Upper lobe of left lung (tissue), 6 donors: ENCODE data around the gene C3orf22. TPM values are rescaled to one million over a fixed set of nuclear protein-coding genes. Genes with fewer than 3 reads are reported as not detected.

Experiments
- ATAC-seq, 2 donors: fragments of 200-7000 bp; cut with Tn5 transposase; one replicate each; pipeline ENCODE4 v1.9.1; 2022; ENCODE audit warnings: mild to moderate bottlenecking in 2 of 2, moderate library complexity in 2 of 2; ENCODE audit not compliant: low FRiP score in 2 of 2
- DNase-seq, 2 donors: peaks; one replicate each; pipeline ENCODE4 v3.0.0-alpha.2; 2019 to 2020
- H3K27ac ChIP-seq, 4 donors: fragments of 200-600 bp; sonication (generic); one replicate each; pipeline ENCODE4 v1.5.1; 2016 to 2019
- H3K27me3 ChIP-seq, 4 donors: fragments of 200-600 bp; sonication (generic); one replicate each; pipeline ENCODE4 v1.5.1; 2017 to 2019
- H3K36me3 ChIP-seq, 4 donors: fragments of 200-600 bp; sonication (generic); one replicate each; pipeline ENCODE4 v1.5.1; 2016 to 2019
- H3K4me1 ChIP-seq, 4 donors: fragments of 200-600 bp; sonication (generic); one replicate each; pipeline ENCODE4 v1.5.1; 2018 to 2019
- H3K4me3 ChIP-seq, 4 donors: fragments of 200-600 bp; sonication (generic); one replicate each; pipeline ENCODE4 v1.5.1; 2017 to 2019; ENCODE audit warnings: mild to moderate bottlenecking in 2 of 4, moderate library complexity in 1 of 4
- H3K9me3 ChIP-seq, 4 donors: fragments of 200-600 bp; sonication (generic); one replicate each; pipeline ENCODE4 v1.5.1; 2018 to 2019
- EP300 ChIP-seq, 4 donors: sonication (generic); formaldehyde crosslinking; IDR thresholded peaks; one replicate each; pipeline ENCODE4 v1.5.1; 2017; ENCODE audit warnings: antibody characterized with exemption in 4 of 4, control low read depth in 2 of 4
- POLR2A ChIP-seq, 4 donors: fragments of 450-650 bp; IDR thresholded peaks; one replicate each; pipeline ENCODE4 v1.5.1; 2016 to 2017; ENCODE audit warnings: antibody characterized with exemption in 4 of 4, mild to moderate bottlenecking in 2 of 4
- POLR2AphosphoS5 ChIP-seq, 2 donors: sonication (generic); formaldehyde crosslinking; IDR thresholded peaks; one replicate each; pipeline ENCODE4 v1.5.1; 2017; ENCODE audit warnings: antibody characterized with exemption in 2 of 2
- WGBS, 2 donors: methylation state at CpG; one replicate each; pipeline ENCODE4 v1.1.5; 2017 to 2018; 5-methylcytosine and 5-hydroxymethylcytosine counted together
- total RNA-seq, 6 donors: library from RNA; depleted of rRNA in 4 of 6; stranded (reverse); fragments of >200 nt in 4 of 6; gene quantifications; one replicate each; pipeline versions ENCODE4 v1.1.0 to v1.2.1, GENCODE V29; 2016 to 2021
- TF ChIP-seq, protein P1 (sequence below), 6 experiments: fragments of 450-650 bp in 4 of 6; fragments of 200-600 bp in 2 of 6; sonication (generic) in 2 of 6; IDR thresholded peaks; one replicate each; pipeline ENCODE4 v1.5.1; 2016 to 2019; ENCODE audit warnings: antibody characterized with exemption in 6 of 6
- donor health status: DM: no; HTN: no; CAD: no; lungs with moderate emphysema.
- donor health status: DM: no; HTN: yes; CAD: no; lungs with severe emphysema.

The C3orf22 gene
- total RNA-seq, 6 donors from 2014 or later = not detected

- TF ChIP-seq POLR2A (IDR thresholded peaks at IDR 0.05) = no peak
- TF ChIP-seq POLR2AphosphoS5 (IDR thresholded peaks at IDR 0.05) = no peak
- TF ChIP-seq, protein P1, sequence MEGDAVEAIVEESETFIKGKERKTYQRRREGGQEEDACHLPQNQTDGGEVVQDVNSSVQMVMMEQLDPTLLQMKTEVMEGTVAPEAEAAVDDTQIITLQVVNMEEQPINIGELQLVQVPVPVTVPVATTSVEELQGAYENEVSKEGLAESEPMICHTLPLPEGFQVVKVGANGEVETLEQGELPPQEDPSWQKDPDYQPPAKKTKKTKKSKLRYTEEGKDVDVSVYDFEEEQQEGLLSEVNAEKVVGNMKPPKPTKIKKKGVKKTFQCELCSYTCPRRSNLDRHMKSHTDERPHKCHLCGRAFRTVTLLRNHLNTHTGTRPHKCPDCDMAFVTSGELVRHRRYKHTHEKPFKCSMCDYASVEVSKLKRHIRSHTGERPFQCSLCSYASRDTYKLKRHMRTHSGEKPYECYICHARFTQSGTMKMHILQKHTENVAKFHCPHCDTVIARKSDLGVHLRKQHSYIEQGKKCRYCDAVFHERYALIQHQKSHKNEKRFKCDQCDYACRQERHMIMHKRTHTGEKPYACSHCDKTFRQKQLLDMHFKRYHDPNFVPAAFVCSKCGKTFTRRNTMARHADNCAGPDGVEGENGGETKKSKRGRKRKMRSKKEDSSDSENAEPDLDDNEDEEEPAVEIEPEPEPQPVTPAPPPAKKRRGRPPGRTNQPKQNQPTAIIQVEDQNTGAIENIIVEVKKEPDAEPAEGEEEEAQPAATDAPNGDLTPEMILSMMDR (IDR thresholded peaks at IDR 0.05) = no peak
- no peak for TF ChIP-seq EP300 (IDR thresholded peaks at IDR 0.05)
- Histone ChIP-seq H3K27me3 (peaks cover 0 to 11% (median 3%) of the 10 kb centered on the region in 4 donors), H3K4me3 (no peak overlapping the region), H3K36me3 (no peaks in the 10 kb centered on the region), H3K9me3 (no peaks in the 10 kb centered on the region), H3K4me1 (peaks cover 9 to 22% (median 17%) of the 10 kb centered on the region in 4 donors), H3K27ac (peak overlapping the region in 3 of 4 donors; percentile 53 to 79 (median 78))
- DNase-seq = no peak
- WGBS, 2 donors = 72 to 93% methylated on average over 5 of the region's 5 CpGs
- no peak for ATAC-seq
Measured at GRCh38 chr3:126528419-126528799, 30.3 kb downstream of the C3orf22 start.

GRCh38 chr3:126527455-126528211, 31.1 kb downstream of the C3orf22 start:
- no peaks in the 10 kb centered on the region for H3K9me3 ChIP-seq
- TF ChIP-seq, protein P1 (IDR thresholded peaks at IDR 0.05) = no peak
- TF ChIP-seq EP300 (IDR thresholded peaks at IDR 0.05) = no peak
- no peak for TF ChIP-seq POLR2A (IDR thresholded peaks at IDR 0.05)
- TF ChIP-seq POLR2AphosphoS5 (IDR thresholded peaks at IDR 0.05) = no peak
- 64 to 80% methylated on average over 5 to 6 of the region's 6 CpGs for WGBS, 2 donors
- no peak for DNase-seq
- H3K36me3 ChIP-seq = no peaks in the 10 kb centered on the region
- H3K4me1 ChIP-seq = peaks cover 9 to 22% (median 17%) of the 10 kb centered on the region in 4 donors
- no peak overlapping the region for H3K27ac ChIP-seq
- H3K27me3 ChIP-seq = peaks cover 0 to 11% (median 3%) of the 10 kb centered on the region in 4 donors
- H3K4me3 ChIP-seq = no peak overlapping the region
- no peak for ATAC-seq

DNA sequence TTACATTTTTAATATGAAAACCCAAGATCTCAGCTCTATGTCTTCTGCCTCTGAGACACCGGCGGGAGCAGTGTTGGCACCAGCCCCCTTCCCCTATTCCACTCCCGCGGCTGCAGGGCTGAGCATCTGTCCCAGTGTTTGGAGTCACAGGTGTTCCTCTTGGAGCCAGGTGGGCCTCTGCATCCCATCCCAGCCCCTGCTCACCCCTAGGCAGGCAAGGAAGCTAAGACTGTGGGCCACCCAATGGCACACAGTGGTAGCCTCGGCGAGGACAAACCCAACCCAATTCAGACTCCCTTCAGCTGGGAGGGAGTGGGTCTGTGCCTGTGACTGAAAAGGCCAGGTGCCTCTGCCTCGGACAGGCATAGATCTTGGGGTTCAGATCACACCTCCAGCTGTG, 31.7 kb downstream of the C3orf22 start:
- Histone ChIP-seq H3K9me3 (no peaks in the 10 kb centered on the region), H3K27ac (no peak overlapping the region), H3K4me1 (peaks cover 9 to 26% (median 17%) of the 10 kb centered on the region in 4 donors), H3K36me3 (no peaks in the 10 kb centered on the region), H3K27me3 (peaks cover 0 to 11% (median 3%) of the 10 kb centered on the region in 4 donors), H3K4me3 (no peak overlapping the region)
- WGBS, 2 donors = 85% methylated on average over 6 to 7 of the region's 7 CpGs
- ATAC-seq (no peak), DNase-seq (no peak)
- TF ChIP-seq POLR2A (IDR thresholded peaks at IDR 0.05) (no peak), EP300 (IDR thresholded peaks at IDR 0.05) (no peak)

DNA sequence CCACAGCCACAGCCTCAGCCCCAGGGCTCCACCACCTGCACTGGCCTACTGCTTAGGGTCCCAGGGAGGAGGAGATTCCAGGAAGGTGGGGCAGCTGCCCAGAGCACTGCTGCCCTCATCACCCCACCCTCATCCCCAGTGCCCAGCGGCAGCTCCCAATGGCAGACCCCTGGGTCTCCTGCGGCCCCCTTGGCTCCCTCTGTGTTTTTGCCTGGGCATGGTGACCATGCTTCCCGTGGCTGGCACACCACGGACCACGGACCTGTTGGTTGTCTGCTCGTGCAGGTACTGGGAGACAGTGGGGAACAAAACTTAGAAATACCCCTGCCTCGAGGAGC, 32.1 kb downstream of the C3orf22 start:
- TF ChIP-seq POLR2AphosphoS5 (IDR thresholded peaks at IDR 0.05) (no peak), EP300 (IDR thresholded peaks at IDR 0.05) (no peak), POLR2A (IDR thresholded peaks at IDR 0.05) (no peak)
- TF ChIP-seq, protein P1 (IDR thresholded peaks at IDR 0.05) = no peak
- no peak for DNase-seq
- Histone ChIP-seq H3K27ac (no peak overlapping the region), H3K36me3 (no peaks in the 10 kb centered on the region), H3K27me3 (peaks cover 0 to 11% (median 3%) of the 10 kb centered on the region in 4 donors), H3K4me1 (peaks cover 9 to 26% (median 17%) of the 10 kb centered on the region in 4 donors), H3K9me3 (no peaks in the 10 kb centered on the region), H3K4me3 (no peak overlapping the region)
- WGBS, 2 donors = 81% methylated on average over 7 of the region's 7 CpGs; no CpG with 5 or more reads in 1 of the 2 donors
- no peak for ATAC-seq

DNA sequence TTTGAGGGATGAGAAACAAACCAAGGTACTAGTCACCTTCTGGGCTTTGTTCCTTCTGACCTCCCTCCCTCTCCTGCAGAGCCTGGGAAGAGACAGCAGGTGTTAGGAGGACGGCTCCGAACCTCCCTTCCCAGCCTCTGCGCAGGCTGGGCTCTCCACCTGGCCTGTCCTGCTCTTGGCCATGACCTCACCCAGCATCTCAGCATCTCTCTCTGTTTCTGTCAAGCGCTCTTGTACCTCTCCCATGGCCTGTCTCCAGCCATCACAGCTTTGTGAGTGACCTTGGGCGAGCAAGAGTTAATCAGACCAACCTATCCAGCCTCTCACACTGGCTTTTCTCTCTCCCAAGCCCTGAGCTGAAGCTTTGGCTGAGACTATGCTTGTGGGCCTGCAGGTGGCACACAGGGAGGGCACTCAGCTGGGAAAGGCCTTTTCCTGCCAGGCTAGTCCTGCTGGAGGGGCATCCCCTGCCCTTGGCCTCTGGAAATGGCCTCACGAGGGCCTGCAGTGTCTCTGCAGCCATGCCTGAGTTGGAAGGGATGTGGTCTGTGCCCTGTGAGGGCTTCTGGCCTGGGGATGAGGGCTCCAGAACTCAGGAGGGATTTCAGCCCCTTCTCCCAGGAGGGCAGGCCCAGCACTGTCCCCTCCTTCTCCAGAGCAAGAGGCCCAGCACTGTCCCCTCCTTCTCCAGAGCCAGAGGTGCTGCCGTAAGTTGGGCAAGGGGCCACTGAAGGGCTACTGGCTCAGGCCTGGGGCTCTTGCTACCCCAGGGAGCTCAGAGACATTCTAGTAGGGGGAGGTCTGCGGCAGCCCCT, 32.7 kb downstream of the C3orf22 start:
- ATAC-seq (no peak), DNase-seq (no peak)
- Histone ChIP-seq H3K4me1 (peaks cover 9 to 26% (median 17%) of the 10 kb centered on the region in 4 donors), H3K27ac (no peak overlapping the region), H3K27me3 (peaks cover 0 to 11% (median 3%) of the 10 kb centered on the region in 4 donors), H3K9me3 (no peaks in the 10 kb centered on the region), H3K36me3 (no peaks in the 10 kb centered on the region), H3K4me3 (no peak overlapping the region)
- 92 to 93% methylated on average over 6 to 8 of the region's 8 CpGs for WGBS, 2 donors
- TF ChIP-seq, protein P1 (IDR thresholded peaks at IDR 0.05) = no peak
- TF ChIP-seq POLR2AphosphoS5 (IDR thresholded peaks at IDR 0.05) = no peak
- TF ChIP-seq EP300 (IDR thresholded peaks at IDR 0.05) = no peak
- no peak for TF ChIP-seq POLR2A (IDR thresholded peaks at IDR 0.05)
